HL-60 (cell line): ENCODE measurements around the gene SPOCK2.

Experiments
- CTCF ChIP-seq: IDR thresholded peaks from one replicate; pipeline ENCODE4 v1.5.1; 2011; ENCODE audit warnings: low read length, control low read depth, inconsistent platforms; ENCODE audit not compliant: insufficient read depth
- GABPA ChIP-seq: IDR thresholded peaks from 2 replicates; pipeline ENCODE4 v1.6.1; 2012; ENCODE audit warnings: low read depth
- POLR2AphosphoS5 ChIP-seq: IDR thresholded peaks from 2 replicates; pipeline ENCODE4 v1.6.1; 2012; ENCODE audit warnings: low read depth
- REST ChIP-seq: IDR thresholded peaks from 2 replicates; pipeline ENCODE4 v1.6.1; 2012; ENCODE audit warnings: low read depth; ENCODE audit not compliant: insufficient replicate concordance
- SPI1 ChIP-seq: IDR thresholded peaks from 2 replicates; pipeline ENCODE4 v1.6.1; 2012; ENCODE audit warnings: low read depth, mild to moderate bottlenecking, borderline replicate concordance

- TF ChIP-seq CTCF: no peak
- TF ChIP-seq REST: no peak
- TF ChIP-seq POLR2AphosphoS5: no peak
- TF ChIP-seq GABPA: no peak
- no peak for TF ChIP-seq SPI1
Observed at GRCh38 chr10:72022228-72022627, 66.1 kb downstream of the SPOCK2 start.
